HL-60 (cell line): ENCODE data around the gene UGT1A7.

Source experiments
- DNase-seq, 2 experiments: peaks; one replicate each; pipeline ENCODE4 v3.0.0-alpha.2; 2010 to 2020; ENCODE audit warnings: low read depth in 1 of 2, low spot score in 1 of 2
- H3K27ac ChIP-seq: fragments of 250-450 bp; sonication (Bioruptor Pico); replicated peaks from 2 replicates; pipeline ENCODE4 v1.5.1; 2020; ENCODE audit warnings: mild to moderate bottlenecking, moderate library complexity
- H3K27me3 ChIP-seq: fragments of 250-450 bp; sonication (Bioruptor Pico); 2 replicates; pipeline ENCODE4 v1.5.1; 2021; ENCODE audit warnings: mild to moderate bottlenecking, moderate library complexity; ENCODE audit not compliant: insufficient read depth, poor library complexity, severe bottlenecking
- H3K4me3 ChIP-seq: replicated peaks from 2 replicates; pipeline ENCODE4 v1.5.1; 2011; ENCODE audit warnings: mild to moderate bottlenecking, control low read depth, low read length; ENCODE audit not compliant: insufficient read depth
- CTCF ChIP-seq: IDR thresholded peaks from one replicate; pipeline ENCODE4 v1.5.1; 2011; ENCODE audit warnings: low read length, control low read depth, inconsistent platforms; ENCODE audit not compliant: insufficient read depth
- GABPA ChIP-seq: IDR thresholded peaks from 2 replicates; pipeline ENCODE4 v1.6.1; 2012; ENCODE audit warnings: low read depth
- POLR2AphosphoS5 ChIP-seq: IDR thresholded peaks from 2 replicates; pipeline ENCODE4 v1.6.1; 2012; ENCODE audit warnings: low read depth
- REST ChIP-seq: IDR thresholded peaks from 2 replicates; pipeline ENCODE4 v1.6.1; 2012; ENCODE audit warnings: low read depth; ENCODE audit not compliant: insufficient replicate concordance
- SPI1 ChIP-seq: IDR thresholded peaks from 2 replicates; pipeline ENCODE4 v1.6.1; 2012; ENCODE audit warnings: low read depth, mild to moderate bottlenecking, borderline replicate concordance

The UGT1A7 gene

GRCh38 chr2:233811087-233811486 lies 129.4 kb downstream of the UGT1A7 start:
- TF ChIP-seq CTCF (no peak), POLR2AphosphoS5 (no peak)

GRCh38 chr2:233811732-233812131 lies 130.0 kb downstream of the UGT1A7 start:
- DNase-seq: no peak
- Histone ChIP-seq H3K4me3 (no peak overlapping the region), H3K27me3 (no peaks in the 10 kb centered on the region), H3K27ac (no peak overlapping the region)
- TF ChIP-seq SPI1 (no peak), GABPA (no peak), CTCF (no peak), POLR2AphosphoS5 (no peak), REST (no peak)

More at GRCh38 chr2:233811087-233811486, 129.4 kb downstream of the UGT1A7 start:
- Histone ChIP-seq H3K4me3 (no peak overlapping the region), H3K27me3 (no peaks in the 10 kb centered on the region), H3K27ac (no peak overlapping the region)
- DNase-seq: no peak

- Histone ChIP-seq H3K4me3 (no peak overlapping the region), H3K27me3 (no peaks in the 10 kb centered on the region), H3K27ac (no peak overlapping the region)
- DNase-seq: no peak
- no peak for TF ChIP-seq SPI1
- TF ChIP-seq CTCF: no peak
Observed at GRCh38 chr2:233813236-233814055, 131.7 kb downstream of the UGT1A7 start.

GRCh38 chr2:233814056-233814835 lies 132.5 kb downstream of the UGT1A7 start:
- no peaks in the 10 kb centered on the region for H3K27me3 ChIP-seq
- H3K27ac ChIP-seq: no peak overlapping the region
- TF ChIP-seq REST (no peak), GABPA (no peak), CTCF (no peak), POLR2AphosphoS5 (no peak), SPI1 (no peak)
- DNase-seq: no peak
- no peak overlapping the region for H3K4me3 ChIP-seq
